Lower lobe of right lung (tissue), 2 donors: ENCODE measurements around the gene AZU1. TPM values are rescaled to one million over a fixed set of nuclear protein-coding genes. Genes with fewer than 3 reads are reported as not detected.

Source experiments
- ATAC-seq, 2 donors: fragments of 200-7000 bp; cut with Tn5 transposase; one replicate each; pipeline ENCODE4 v1.9.1; 2020 to 2022; ENCODE audit warnings: mild to moderate bottlenecking in 2 of 2, moderate library complexity in 2 of 2
- DNase-seq: peaks from one replicate; pipeline ENCODE4 v3.0.0-alpha.2; 2020
- H3K27ac ChIP-seq: fragments of 200-600 bp; one replicate; pipeline ENCODE4 v1.8.0; 2022
- H3K27me3 ChIP-seq: fragments of 200-600 bp; one replicate; pipeline ENCODE4 v1.8.0; 2022; ENCODE audit warnings: low read depth
- H3K36me3 ChIP-seq: fragments of 200-600 bp; one replicate; pipeline ENCODE4 v1.8.0; 2022; ENCODE audit warnings: mild to moderate bottlenecking
- H3K4me1 ChIP-seq: fragments of 200-600 bp; one replicate; pipeline ENCODE4 v1.8.0; 2022
- H3K4me3 ChIP-seq: fragments of 200-600 bp; one replicate; pipeline ENCODE4 v1.8.0; 2022; ENCODE audit warnings: mild to moderate bottlenecking
- H3K9me3 ChIP-seq: fragments of 200-600 bp; one replicate; pipeline ENCODE4 v1.8.0; 2022
- intact Hi-C: fragments of 100-400 bp; cut with DNase I; formaldehyde crosslinking; loops from one replicate; pipeline ENCODE4 v1.11.0; 2022
- total RNA-seq: library from RNA; stranded (reverse); fragmentation: NEBNext Ultra II Directional; extraction: Animal tissue kit (Norgen Biotek cat#: 25700); gene quantifications from one replicate; pipeline ENCODE4 v1.2.1, GENCODE V29; 2021
- TF ChIP-seq, protein P1 (sequence below): fragments of 200-600 bp; IDR thresholded peaks from one replicate; pipeline ENCODE4 v1.8.0; 2022; ENCODE audit warnings: antibody characterized with exemption, mild to moderate bottlenecking
- donor health status: DM: no; HTN: yes; CAD: no; lungs with severe emphysema.

AZU1 gene
- total RNA-seq, 1 donor from 2014 or later = 1.7 TPM

DNA sequence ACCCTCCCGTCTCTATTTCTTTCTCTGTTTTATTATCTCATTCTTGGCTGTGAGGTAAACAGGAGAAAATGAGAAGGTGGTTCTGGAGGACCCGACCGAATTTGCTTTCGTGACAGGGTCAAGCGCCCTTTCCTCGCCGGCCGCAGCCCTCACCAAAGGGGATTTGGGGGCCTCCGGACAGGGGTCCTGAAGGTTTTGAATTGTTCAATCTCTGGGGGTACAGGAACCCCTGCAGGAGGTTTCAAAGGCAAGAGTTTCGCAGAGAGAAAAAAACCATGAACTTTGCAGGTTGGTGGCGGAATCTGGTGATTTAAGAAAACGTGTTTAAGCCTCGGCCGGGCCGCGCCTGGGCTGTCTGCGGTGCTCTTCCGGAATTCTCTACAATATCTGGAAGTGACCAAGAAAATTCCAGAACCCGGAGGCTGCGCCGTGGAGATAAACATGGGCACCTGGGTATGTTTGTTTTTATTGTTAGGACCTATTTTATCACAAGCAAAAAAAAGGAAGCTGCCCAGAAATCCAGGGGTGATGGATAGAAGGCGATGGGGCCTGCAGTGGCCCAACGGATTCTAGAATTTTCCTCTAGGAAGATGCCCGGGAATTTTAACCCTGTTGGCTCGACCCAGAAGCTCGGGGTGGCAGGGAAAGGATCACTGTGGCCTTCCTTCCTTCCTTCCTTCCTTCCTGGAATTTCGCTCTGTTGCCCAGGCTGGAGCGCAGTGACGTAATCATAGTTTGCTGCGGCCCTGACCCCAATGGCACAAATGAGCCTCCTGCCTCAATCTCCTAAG lies 44.6 kb upstream of the AZU1 start:
- peak overlapping the region; percentile 83 for H3K27ac ChIP-seq
- no peaks in the 10 kb centered on the region for H3K9me3 ChIP-seq
- H3K27me3 ChIP-seq = no peaks in the 10 kb centered on the region
- H3K36me3 ChIP-seq = peaks cover 6% of the 10 kb centered on the region
- no peak for DNase-seq
- peaks cover 46% of the 10 kb centered on the region for H3K4me1 ChIP-seq
- intact Hi-C loops = no loop called here
- TF ChIP-seq, protein P1, sequence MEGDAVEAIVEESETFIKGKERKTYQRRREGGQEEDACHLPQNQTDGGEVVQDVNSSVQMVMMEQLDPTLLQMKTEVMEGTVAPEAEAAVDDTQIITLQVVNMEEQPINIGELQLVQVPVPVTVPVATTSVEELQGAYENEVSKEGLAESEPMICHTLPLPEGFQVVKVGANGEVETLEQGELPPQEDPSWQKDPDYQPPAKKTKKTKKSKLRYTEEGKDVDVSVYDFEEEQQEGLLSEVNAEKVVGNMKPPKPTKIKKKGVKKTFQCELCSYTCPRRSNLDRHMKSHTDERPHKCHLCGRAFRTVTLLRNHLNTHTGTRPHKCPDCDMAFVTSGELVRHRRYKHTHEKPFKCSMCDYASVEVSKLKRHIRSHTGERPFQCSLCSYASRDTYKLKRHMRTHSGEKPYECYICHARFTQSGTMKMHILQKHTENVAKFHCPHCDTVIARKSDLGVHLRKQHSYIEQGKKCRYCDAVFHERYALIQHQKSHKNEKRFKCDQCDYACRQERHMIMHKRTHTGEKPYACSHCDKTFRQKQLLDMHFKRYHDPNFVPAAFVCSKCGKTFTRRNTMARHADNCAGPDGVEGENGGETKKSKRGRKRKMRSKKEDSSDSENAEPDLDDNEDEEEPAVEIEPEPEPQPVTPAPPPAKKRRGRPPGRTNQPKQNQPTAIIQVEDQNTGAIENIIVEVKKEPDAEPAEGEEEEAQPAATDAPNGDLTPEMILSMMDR = no peak
- peak; percentile 53 to 72 for ATAC-seq
- peak overlapping the region; percentile 52 for H3K4me3 ChIP-seq

DNA sequence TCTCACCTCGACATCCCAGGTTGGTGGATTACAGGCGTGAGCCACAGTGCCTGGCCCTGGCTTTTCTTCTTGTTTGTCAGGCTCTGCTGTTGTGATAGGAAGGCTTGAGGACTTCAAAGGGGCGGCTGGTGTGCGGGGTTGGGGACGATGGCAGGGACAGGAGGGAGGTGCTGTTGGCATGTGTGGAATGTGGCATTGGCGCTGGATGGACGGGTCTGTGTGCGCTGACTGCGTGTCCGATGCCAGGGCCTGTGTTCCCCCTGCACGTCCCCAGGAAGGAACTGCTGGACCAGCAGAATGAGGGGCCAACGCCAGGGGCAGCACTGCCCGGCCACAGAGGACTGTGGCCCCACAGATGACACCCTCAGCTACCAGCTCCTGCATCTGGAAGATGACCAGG lies 43.1 kb upstream of the AZU1 start:
- Histone ChIP-seq H3K27me3 (no peaks in the 10 kb centered on the region), H3K4me3 (peak overlapping the region; percentile 52), H3K9me3 (no peaks in the 10 kb centered on the region), H3K36me3 (peaks cover 6% of the 10 kb centered on the region), H3K4me1 (peaks cover 61% of the 10 kb centered on the region), H3K27ac (peak overlapping the region; percentile 83)
- intact Hi-C loops = no loop called here
- TF ChIP-seq, protein P1 = no peak
- ATAC-seq (peak; percentile 58 to 60), DNase-seq (no peak)

DNA sequence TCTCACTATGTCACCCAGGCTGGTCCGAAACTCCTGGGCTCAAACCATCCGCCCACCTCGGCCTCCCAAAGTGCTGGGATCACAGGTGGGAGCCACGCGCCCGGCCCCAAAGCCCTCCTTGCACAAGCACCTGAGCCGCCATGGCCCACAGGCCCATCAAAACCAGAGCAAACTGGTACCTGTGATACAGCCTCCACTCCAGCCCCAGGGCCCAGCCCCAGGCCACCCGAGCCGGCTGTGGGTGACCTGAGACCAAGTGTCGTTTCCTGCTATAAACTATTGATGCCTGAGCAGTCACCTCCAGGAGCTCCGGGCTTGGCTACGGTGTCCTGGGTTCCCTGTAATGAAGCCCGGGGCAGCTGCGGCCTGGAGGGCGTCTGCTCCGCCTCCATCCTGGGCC lies 40.1 kb upstream of the AZU1 start:
- H3K4me1 ChIP-seq = peaks cover 55% of the 10 kb centered on the region
- no peak for DNase-seq

DNA sequence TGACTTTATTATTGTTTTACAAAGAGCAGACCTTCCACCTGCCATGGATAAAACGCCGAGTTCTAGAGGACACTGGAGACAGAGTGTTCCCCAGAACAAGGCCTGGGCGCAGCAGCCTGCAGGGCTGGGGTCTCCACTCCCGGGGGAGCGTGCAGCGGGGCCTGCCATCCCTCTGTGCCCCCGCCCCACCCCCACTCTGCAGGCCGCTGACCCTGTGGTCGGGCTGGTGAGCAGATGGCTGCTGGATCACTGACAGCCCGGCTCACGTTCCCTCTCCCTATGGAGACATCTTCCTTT lies 39.0 kb upstream of the AZU1 start:
- TF ChIP-seq, protein P1 = no peak

More for the DNA sequence above, 40.1 kb upstream of the AZU1 start:
- no peaks in the 10 kb centered on the region for H3K27me3 ChIP-seq
- H3K4me3 ChIP-seq = no peak overlapping the region
- no peak for ATAC-seq
- intact Hi-C loops = no loop called here
- TF ChIP-seq, protein P1 = no peak
- peak overlapping the region; percentile 10 for H3K27ac ChIP-seq
- peaks cover 6% of the 10 kb centered on the region for H3K36me3 ChIP-seq
- no peaks in the 10 kb centered on the region for H3K9me3 ChIP-seq

DNA sequence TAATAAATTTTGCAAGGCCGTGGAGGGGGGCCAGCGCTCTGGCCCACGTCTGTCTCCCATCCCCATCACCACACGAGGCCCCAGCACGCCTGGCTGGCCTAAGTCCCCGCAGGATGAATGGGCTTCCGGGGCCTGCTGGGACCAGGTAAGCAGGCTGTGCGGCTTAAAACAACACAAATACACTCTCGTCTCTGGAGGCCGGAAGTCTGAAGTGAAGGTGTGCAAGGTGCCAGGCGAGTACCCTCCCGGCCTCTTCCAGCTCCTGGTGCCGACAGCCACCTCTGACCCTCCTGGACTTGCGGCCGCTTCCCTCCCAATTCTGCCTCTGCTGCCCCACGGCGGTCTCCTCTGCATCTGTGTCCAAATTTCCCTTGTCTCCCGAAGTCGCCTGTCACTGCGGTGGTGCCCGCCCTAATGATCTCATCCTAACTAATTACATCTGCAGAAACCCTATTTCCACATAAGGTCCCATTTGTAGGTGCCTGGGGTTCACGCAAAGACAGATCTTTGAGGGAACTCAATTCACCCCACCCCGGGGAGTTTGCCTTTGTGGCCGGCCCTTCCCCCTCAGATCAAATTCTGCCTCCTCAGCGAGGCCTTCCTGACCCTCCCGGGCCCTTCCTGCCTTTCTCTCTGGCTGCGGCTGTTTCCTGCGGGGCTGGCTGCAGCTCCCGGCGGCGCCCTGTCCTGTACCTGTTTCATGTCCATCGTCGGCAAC lies 38.5 kb upstream of the AZU1 start:
- H3K4me3 ChIP-seq = peak overlapping the region; percentile 6

More for the DNA sequence above, 39.0 kb upstream of the AZU1 start:
- no peak overlapping the region for H3K4me3 ChIP-seq
- intact Hi-C loops = no loop called here
- peaks cover 6% of the 10 kb centered on the region for H3K36me3 ChIP-seq
- peak overlapping the region; percentile 77 for H3K27ac ChIP-seq
- no peaks in the 10 kb centered on the region for H3K27me3 ChIP-seq
- H3K4me1 ChIP-seq = peaks cover 49% of the 10 kb centered on the region
- DNase-seq = no peak
- no peak for ATAC-seq
- H3K9me3 ChIP-seq = no peaks in the 10 kb centered on the region

More for the DNA sequence above, 38.5 kb upstream of the AZU1 start:
- Histone ChIP-seq H3K27ac (peak overlapping the region; percentile 77), H3K36me3 (peaks cover 6% of the 10 kb centered on the region), H3K4me1 (peaks cover 44% of the 10 kb centered on the region), H3K9me3 (no peaks in the 10 kb centered on the region), H3K27me3 (no peaks in the 10 kb centered on the region)
- DNase-seq (no peak), ATAC-seq (peak in 1 of 2 donors; percentile 29)
- intact Hi-C loops = no loop called here
- TF ChIP-seq, protein P1 = no peak
